IMR-90 (cell line): ENCODE data around the gene ATP13A1. TPM values are rescaled to one million over a fixed set of nuclear protein-coding genes. Genes with fewer than 3 reads are reported as not detected.

ENCODE experiments used
- microRNA-seq, 2 experiments: library from miRNA; stranded (forward) in 1 of 2; unstranded in 1 of 2; fragments of 10-50 nt in 1 of 2; fragments of <30 nt in 1 of 2; gene quantifications in 1 of 2; microRNA quantifications in 1 of 2; one replicate each; pipeline versions ENCODE3 to v1.1.0; 2013 to 2020; ENCODE audit not compliant: insufficient read depth in 1 of 2, insufficient read length in 1 of 2, unreplicated experiment in 1 of 2
- polyA plus RNA-seq, 3 experiments: library from polyadenylated mRNA; depleted of rRNA; stranded (reverse); fragments of >200 nt; gene quantifications; 2 replicates each; pipeline ENCODE4 v1.2.3, GENCODE V29; 2012; ENCODE audit warnings: low replicate concordance in 1 of 3
- small RNA-seq, 5 experiments: library from RNA; depleted of rRNA; stranded (forward); fragments of <200 nt; gene quantifications; one replicate each; pipeline ENCODE3, GENCODE V24; 2012
- total RNA-seq: library from RNA; depleted of rRNA; stranded (reverse); fragments of >200 nt; gene quantifications from 2 replicates; pipeline ENCODE4 v1.2.3, GENCODE V29; 2012; rRNA removed

ATP13A1 gene
- total and polyA plus RNA-seq, 2 of the 4 experiments (the other 2 are of a cell fraction), result 13.3 to 43.8 TPM

Small RNA genes lying within 50 kb of the gene (microRNA-seq; reads per million reads assigned to microRNA genes)
- gene AC011458.2 (ENCODE audit: insufficient read depth, insufficient read length), result not detected

Small RNA genes lying within 50 kb of the gene (small RNA-seq; reads per million reads assigned to genes)
- 0 reads per million in 5 experiments for gene AC011458.2

Other genes with a start within 250 kb of the ATP13A1 start
- gene TSSK6, start 148.1 kb downstream of the ATP13A1 start, total RNA-seq, result 0.56 and 1.3 TPM in 2 replicates
- gene TSSK6, start 148.1 kb downstream of the ATP13A1 start, polyA plus RNA-seq (2012; rRNA removed), result 2.0 and 2.2 TPM in 2 replicates
- gene NDUFA13, start 147.5 kb downstream of the ATP13A1 start, total RNA-seq, result 30.6 and 33.6 TPM in 2 replicates
- gene NDUFA13, start 147.5 kb downstream of the ATP13A1 start, polyA plus RNA-seq (2012; rRNA removed), result 667 and 912 TPM in 2 replicates
- 0.56 and 0.72 TPM in 2 replicates for gene YJEFN3, start 134.8 kb downstream of the ATP13A1 start, total RNA-seq
- 4.0 and 4.8 TPM in 2 replicates for gene YJEFN3, start 134.8 kb downstream of the ATP13A1 start, polyA plus RNA-seq (2012; rRNA removed)
- 0.18 and 0.28 TPM in 2 replicates for gene CILP2, start 125.4 kb downstream of the ATP13A1 start, total RNA-seq
- gene CILP2, start 125.4 kb downstream of the ATP13A1 start, polyA plus RNA-seq (2012; rRNA removed), result 0.87 and 0.96 TPM in 2 replicates
- gene PBX4, start 45.0 kb downstream of the ATP13A1 start, total RNA-seq, result 0.90 and 1.4 TPM in 2 replicates
- gene PBX4, start 45.0 kb downstream of the ATP13A1 start, polyA plus RNA-seq (2012; rRNA removed), result 2.8 and 2.9 TPM in 2 replicates
- under 0.01 and 0.28 TPM in 2 replicates for gene LPAR2, start 35.5 kb downstream of the ATP13A1 start, total RNA-seq
- 4.1 and 5.4 TPM in 2 replicates for gene LPAR2, start 35.5 kb downstream of the ATP13A1 start, polyA plus RNA-seq (2012; rRNA removed)
- gene GMIP, start 20.0 kb downstream of the ATP13A1 start, total RNA-seq, result 4.1 and 4.4 TPM in 2 replicates
- gene GMIP, start 20.0 kb downstream of the ATP13A1 start, polyA plus RNA-seq (2012; rRNA removed), result 10.9 and 11.0 TPM in 2 replicates
- 7.3 and 8.3 TPM in 2 replicates for gene ZNF101, start 5.2 kb upstream of the ATP13A1 start, total RNA-seq
- 2.2 and 2.8 TPM in 2 replicates for gene ZNF101, start 5.2 kb upstream of the ATP13A1 start, polyA plus RNA-seq (2012; rRNA removed)
- 5.4 and 5.6 TPM in 2 replicates for gene ZNF14, start 69.4 kb upstream of the ATP13A1 start, total RNA-seq
- 1.0 and 1.2 TPM in 2 replicates for gene ZNF14, start 69.4 kb upstream of the ATP13A1 start, polyA plus RNA-seq (2012; rRNA removed)
- 6.1 and 8.1 TPM in 2 replicates for gene ZNF506, start 158.1 kb upstream of the ATP13A1 start, total RNA-seq
- 2.0 and 2.4 TPM in 2 replicates for gene ZNF506, start 158.1 kb upstream of the ATP13A1 start, polyA plus RNA-seq (2012; rRNA removed)
- gene ZNF253, start 202.2 kb upstream of the ATP13A1 start, total RNA-seq, result 3.4 and 3.6 TPM in 2 replicates
- 0.63 and 0.74 TPM in 2 replicates for gene ZNF253, start 202.2 kb upstream of the ATP13A1 start, polyA plus RNA-seq (2012; rRNA removed)
- 8.9 and 10.6 TPM in 2 replicates for gene ZNF93, start 237.3 kb upstream of the ATP13A1 start, total RNA-seq
- gene ZNF93, start 237.3 kb upstream of the ATP13A1 start, polyA plus RNA-seq (2012; rRNA removed), result 2.7 and 3.7 TPM in 2 replicates